Measurements from ENCODE around the gene TOR1AIP1.
"Not testable (repeated sequence)": the region's sequence is repeated elsewhere in the genome, so short reads cannot be mapped to it uniquely, and the experiment has no call there.

TOR1AIP1 gene, protein sequence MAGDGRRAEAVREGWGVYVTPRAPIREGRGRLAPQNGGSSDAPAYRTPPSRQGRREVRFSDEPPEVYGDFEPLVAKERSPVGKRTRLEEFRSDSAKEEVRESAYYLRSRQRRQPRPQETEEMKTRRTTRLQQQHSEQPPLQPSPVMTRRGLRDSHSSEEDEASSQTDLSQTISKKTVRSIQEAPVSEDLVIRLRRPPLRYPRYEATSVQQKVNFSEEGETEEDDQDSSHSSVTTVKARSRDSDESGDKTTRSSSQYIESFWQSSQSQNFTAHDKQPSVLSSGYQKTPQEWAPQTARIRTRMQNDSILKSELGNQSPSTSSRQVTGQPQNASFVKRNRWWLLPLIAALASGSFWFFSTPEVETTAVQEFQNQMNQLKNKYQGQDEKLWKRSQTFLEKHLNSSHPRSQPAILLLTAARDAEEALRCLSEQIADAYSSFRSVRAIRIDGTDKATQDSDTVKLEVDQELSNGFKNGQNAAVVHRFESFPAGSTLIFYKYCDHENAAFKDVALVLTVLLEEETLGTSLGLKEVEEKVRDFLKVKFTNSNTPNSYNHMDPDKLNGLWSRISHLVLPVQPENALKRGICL

DNA sequence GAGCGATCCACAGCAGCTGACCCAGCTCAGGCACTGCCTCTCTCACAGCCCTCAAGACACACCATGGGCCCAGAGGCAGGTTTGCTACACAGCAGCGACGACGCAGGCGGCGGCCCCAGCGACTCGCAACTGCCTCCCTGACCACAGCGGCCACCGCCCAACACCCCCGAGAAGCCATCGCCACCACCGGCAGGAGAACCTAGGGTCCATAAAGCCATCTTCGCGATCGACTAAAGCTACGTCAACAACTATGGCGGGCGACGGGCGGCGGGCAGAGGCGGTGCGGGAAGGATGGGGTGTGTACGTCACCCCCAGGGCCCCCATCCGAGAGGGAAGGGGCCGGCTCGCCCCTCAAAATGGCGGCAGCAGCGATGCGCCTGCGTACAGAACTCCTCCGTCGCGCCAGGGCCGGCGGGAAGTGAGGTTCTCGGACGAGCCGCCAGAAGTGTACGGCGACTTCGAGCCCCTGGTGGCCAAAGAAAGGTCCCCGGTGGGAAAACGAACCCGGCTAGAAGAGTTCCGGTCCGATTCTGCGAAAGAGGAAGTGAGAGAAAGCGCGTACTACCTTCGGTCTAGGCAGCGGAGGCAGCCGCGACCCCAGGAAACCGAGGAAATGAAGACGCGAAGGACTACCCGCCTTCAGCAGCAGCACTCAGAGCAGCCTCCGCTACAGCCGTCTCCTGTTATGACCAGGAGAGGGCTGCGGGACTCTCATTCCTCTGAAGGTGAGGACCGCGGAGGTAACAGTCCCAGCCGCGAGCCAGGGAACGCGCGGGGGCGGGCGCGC, at the start of gene TOR1AIP1:
TOR1AIP1 (plus strand) TSS at position 33 of the 787 bp plus-strand sequence; CDS start at position 251, 218 bp downstream.
- DNase-seq, result peak; percentile 95

DNA sequence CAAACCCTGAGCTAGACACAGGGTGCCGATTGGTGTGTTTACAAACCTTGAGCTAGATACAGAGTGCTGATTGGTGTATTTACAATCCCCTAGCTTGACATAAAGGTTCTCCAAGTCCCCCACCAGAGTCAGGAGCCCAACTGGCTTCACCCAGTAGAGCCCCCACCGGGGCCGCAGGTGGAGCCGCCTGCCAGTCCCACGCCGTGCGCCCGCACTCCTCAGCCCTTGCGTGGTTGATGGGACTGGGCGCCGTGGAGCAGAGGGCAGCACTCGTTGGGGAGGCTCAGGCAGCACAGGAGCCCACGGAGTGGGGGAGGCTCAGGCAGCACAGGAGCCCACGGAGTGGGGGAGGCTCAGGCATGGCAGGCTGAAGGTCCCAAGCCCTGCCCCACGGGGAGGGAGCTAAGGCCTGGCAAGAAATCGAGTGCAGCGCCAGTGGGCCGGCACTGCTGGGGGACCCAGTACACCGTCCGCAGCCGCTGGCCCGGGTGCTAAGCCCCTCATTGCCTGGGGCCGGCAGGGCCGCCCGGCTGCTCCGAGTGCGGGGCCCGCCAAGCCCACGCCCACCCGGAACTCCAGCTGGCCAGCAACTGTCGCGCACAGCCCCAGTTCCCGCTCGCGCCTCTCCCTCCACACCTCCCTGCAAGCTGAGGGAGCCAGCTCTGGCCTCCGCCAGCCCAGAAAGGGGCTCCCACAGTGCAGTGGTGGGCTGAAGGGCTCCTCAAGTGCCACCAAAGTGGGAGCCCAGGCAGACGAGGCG, 45.2 kb upstream of the TOR1AIP1 start:
- DNase-seq, result not testable (repeated sequence)

DNA sequence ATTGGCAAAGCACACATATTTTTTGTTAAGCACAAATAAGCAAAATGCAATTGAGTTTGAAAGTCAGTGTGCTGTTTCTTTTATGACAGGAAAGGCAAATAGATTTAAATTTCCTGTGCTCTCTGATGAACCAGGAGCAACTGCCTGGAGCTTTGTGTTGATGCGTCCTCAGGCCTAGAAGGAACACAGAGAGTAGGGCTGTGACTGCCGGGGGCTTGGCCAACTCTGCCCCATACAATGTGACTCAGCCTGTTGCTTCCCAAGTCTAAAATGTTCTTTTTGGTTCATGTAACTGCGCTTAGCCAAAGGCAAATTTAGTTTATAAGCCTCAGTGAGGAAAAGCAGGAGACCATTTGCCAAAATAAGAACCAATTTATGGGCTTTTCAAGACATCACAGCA, 42.0 kb upstream of the TOR1AIP1 start:
- DNase-seq, result no peak

DNA sequence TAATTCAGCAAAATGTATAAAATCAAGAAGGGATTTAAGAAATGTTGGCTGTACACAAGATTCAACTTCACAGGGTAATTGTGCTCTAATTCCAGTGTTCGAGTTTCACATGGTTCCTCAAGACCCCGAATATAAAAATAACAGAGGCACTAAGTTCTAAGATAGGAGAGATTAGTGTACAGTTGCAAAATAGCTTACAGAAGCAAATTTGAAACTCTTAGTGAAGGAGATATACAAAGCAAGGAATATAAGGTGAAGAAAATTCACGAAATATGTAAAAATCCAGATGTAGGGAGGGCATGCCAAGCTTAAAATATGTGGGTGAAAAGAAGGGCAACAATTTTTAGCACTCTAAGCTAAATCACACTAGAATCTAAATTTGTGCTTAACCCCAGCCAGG, 33.9 kb upstream of the TOR1AIP1 start:
- no peak for DNase-seq

DNA sequence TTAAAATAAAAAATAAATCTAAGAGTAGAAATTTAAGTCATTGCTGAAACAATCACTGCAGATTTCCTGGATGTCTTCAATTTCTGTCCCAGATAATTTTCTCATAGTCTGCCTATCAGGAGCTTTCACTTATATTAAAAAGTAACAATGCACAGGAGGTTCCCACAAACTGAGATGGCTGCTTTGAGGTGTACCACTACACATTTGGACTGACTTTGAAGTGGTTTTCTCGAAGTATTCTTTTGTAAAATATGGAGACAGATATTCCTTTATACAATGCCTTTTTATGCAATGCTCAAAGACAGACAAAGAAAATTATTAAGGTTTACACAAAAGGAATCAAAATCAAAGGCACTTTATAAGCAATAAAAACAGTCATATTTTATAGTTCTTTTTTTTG, 29.0 kb upstream of the TOR1AIP1 start:
- no peak for DNase-seq

DNA sequence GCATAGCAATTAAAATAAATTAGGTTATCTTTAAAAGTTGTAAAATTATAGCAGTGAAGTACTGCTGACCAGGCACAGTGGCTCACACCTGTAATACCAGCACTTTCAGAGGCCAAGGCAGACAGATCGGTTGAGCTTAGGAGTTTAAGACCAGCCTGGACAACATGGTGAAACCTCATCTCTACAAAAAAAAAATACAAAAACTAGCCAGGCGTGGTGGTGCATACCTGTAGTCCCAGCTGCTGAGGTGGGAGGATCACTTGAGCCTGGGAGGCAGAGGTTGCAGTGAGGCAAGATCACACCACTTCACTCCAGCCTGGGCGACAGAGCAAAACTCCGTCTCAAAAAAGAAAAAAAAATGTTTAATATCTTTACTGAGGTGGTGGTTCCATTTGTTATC, 26.3 kb upstream of the TOR1AIP1 start:
- not testable (repeated sequence) for DNase-seq

DNA sequence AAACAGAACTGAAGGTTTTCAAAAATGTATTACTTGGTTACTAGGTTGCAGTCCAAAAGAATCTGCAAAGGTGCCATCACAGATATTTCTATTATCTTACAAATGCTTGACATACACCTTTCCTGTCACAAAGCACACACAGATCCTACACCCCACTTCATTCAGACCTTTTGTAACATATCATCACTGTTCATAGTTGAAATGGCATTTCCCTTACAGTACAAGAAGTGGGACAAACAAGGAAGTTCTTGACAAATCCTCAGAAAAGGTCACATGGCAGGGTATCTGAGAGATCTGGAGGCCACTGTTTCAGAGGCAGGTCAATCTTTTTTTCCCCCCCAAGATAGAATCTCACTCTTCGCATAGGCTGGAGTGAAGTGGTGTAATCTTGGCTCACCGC, 25.8 kb upstream of the TOR1AIP1 start:
- no peak for DNase-seq

DNA sequence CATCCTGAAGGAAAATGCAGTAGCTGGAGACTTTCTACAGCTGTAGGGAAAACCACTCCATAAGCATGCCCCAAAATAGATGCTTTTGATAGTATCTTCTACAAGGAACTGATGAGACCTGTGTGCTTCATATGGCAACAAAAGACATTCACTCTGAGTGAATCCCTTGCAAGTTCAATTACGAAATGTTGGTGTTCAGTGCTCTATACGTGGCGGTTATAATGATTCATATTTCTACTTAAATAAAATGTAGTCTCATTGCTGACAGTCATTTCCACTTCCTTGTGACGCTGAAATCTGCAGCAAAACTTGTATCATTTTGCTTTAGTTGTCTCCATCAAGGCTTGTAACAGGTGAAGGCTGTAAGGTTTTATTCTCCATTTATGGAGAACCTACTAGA, 25.1 kb upstream of the TOR1AIP1 start:
- DNase-seq, result no peak

DNA sequence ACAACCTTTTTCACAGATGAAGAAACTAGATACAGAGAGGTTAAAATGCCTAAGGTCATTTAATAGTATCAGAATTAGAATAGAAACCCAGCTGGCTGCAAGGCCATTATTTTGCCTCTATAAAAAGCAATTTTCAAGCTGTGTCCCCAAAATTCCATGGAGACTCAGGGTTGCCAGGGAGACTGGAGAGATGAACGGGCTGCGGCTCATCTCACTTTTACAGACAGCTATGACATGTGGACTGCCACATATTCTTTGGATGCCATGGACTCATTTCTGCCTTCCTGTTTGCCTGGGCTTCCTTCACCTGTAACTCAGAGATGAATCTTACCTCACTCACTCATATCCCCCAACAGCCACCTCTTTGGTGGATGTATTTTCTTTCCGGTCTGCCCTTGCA, 21.4 kb upstream of the TOR1AIP1 start:
- DNase-seq, result no peak

DNA sequence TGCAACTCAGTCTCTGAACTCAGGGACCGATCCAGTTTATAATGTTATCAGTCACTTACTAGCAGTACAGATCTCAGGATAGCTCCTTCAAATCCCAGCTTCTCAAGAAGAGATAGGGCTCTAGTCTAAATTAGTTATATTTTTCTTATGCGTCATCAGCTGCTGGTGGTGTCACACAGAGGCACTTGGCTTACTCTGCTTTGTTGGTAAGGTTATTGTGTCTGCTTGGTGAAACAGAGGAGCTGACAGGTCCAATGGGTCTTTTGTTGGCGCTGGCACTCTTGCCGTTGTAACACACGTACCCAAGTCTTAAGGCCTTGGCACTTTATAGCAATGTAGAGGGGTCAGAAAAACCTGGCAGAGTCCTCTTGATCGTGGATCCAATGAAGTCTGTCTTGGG, 16.7 kb upstream of the TOR1AIP1 start:
- DNase-seq, result no peak

DNA sequence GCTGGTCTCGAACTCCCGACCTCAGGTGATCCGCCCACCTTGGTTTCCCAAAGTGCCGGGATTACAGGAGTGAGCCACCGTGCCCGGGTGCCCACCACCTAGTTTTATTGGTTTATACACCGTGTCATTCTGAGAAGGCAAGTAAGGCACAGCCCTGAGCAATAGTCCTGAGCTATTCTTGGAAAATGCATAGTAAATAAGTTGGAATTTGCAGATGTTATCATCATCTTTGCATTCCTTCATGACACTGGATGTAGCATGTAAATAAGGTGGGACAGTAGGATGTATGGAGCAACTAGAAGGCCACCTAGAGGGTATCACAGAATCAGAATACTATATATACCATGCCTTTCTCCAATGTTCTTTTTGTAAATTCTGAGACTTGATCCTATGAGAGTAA, 15.5 kb upstream of the TOR1AIP1 start:
- DNase-seq, result no peak

DNA sequence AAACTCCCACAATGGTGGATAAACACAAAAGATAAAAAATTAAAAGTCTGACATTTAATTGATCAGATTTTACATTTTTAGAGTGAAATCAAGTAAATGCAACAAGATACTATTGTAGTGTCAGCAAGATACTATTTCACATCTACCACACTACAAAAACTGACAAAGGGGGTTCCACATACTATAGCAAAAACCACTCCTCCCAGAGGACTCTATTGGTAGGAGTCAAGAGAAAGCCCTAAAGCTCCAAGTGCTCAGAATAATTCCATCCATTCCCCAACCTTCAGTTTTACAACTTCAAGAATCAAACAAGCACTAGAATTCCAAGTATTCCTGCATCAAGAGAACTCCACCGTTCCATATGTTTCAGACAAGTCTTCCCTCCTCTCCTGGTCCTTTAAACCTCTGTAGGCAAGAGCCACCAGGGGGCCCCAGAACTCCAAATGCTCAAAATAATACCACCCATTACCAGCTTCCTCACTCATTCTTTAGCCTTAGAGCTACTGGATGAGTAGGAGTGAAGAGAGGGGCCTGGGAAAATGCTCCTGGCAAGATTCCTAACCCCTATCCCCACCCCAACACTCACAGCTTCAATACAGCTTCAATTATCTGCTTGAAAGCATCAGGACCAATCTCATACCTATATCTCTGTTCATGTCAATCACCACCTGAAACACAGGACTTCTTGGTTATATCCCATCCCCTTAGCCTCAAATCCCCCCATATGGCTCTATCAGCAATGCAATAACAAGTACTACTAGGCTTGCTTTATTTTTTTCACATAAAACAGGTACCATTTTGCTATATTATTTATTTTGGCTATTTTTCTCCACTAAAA, 14.4 kb upstream of the TOR1AIP1 start:
- DNase-seq, result peak; percentile 22

DNA sequence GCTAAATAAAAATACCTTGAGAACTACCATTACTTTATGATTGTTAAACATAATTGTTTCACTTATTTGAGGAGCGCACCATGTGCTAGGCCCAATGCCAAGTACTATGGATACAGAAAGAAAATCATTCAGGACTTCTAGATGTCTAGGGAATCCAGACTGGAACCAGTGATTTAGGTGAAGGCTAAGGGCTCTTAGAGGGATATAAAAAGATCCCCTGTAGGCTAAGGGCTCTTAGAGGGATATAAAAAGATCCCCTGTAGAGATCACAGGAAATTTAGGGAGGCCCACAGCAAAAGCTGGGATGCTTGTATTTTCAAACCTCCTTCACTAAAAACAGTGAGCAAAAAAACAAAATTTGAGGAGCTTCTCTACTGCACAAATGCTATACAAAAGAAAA, 11.2 kb upstream of the TOR1AIP1 start:
- no peak for DNase-seq

DNA sequence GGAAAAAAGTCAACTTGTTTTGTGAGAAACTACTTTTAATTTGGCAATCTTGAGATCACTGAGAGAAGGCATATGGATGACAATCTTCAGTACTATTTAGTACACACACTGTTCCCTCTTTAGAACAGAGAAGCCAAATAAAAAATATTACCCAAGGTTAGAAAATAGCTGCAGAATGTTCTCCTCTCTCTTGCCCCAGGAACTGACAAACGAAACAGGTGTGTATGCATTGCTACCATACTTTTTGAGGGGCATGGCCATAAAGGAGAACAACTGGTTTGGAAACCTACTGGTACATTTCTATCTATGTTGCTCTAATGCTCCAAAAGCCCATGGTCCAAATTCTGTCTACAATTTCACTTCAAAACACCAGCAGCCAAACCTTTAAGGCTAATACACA, 10.1 kb upstream of the TOR1AIP1 start:
- DNase-seq, result no peak

DNA sequence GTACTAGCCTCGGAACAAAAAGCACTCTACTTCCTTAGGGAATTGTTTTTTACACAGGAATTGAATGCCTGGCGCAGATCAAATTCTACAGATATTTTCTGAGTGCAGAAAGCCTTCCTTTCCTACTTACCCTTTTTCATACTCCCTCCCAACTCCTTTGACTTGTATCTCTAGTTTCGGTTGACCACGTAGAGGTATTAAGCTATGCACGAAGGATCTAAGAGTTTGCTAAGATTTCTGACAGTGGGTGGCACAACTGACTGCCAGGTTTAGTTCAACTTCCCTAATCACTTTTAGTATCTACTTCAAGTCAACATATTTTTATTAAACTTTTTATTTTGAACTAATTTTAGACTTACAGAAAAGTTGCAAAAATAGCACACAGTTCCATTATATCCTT, 9.5 kb upstream of the TOR1AIP1 start:
- no peak for DNase-seq

DNA sequence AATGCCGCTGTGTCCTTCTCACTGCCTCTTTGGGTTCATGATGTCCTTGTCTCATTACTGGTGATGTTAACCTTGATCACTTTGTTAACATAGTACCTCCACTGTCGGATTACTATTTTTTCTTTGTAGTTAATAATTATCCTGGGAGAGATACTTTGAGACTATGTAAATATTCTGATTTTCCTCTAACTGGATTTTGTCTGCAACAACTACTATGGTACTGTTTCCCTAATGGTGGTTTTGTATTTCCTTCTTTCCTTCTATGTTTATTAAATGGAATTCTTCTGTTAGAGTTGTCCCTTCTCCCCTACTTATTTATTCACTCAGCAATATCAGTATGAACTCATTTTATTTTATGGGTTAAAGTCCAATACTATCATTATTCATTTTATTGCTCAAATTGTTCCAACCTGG, 8.6 kb upstream of the TOR1AIP1 start:
- no peak for DNase-seq

DNA sequence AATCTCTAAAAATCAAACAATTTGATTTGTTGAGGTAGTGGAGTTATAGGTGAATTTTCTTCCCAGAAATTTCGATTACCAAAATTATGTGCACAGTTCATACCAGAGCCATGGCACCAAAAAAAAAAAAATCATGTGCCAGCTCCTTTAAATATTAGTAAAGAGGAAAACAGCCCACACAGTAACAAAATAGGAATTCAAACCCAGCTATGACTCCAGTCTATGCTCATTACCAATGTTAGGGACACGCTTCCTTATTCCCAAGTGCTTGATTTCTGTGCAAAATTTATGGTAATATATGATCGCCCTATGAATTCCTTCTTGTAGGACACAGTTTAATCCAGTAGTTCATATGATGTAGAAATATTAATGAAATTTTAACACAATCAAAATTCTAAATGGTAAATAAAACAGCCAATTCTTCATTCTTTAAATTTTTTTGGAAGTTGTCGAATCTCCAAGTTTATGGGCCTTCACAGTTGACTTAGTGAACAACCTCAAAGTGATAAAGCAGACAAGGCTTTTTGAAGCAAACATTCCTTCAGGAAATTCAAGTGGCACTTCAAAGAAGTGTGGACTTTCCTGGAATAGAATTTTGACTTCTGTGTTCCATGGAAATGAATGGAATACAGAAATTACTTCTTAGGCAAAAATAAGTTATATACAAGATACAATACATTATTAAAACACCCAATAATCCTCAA, 6.3 kb upstream of the TOR1AIP1 start:
- no peak for DNase-seq

DNA sequence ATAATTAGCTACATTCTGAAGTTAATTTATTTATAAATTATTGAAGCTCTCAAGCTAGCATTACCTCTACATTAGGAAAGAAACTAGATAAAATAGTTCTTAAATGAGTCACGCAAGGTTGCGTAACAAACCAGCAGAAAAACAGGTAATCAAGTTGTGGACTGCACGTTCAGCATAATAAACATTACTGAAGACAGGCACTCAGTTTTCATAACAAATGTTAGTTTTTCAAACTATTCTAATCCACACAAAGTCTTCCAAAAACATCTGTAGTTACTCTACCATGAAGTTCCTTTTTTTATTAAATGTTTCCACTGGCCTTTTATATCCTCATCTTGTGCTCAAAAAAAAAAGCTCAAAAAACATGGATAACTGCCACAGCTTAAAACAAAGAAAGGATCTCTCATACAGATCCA, 5.8 kb upstream of the TOR1AIP1 start:
- DNase-seq, result peak; percentile 50

DNA sequence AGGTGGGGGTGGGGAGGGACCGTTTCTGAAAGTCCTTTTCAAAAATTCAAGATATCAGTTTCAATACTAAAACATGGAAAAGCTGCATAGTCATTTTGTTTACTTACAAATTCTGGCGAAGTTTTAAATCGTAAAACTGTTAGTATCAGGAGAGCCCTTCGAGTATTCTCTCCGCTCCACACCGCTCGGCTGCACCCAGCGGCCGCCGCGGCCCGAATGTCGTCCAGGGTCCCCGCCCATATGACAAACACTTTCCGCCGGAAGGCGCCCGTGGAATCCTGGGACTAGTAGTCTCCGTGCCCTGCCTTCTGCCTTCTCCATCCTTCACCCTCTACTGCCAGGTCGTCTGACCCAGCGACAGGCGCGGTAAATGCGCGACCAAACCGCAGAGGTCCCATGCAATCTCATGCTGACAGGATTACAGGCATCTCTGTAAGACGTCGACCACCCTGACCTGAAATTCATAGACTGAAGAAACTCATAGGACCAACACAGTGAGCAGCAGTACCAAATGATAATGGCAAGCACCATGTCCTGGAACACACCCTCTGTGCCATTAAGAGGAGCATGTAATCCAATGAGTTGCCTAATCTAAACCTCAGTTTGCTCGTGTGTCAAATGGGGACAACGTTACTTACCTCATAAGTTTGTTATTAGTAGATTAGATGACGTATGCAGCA, 4.4 kb upstream of the TOR1AIP1 start, which contains the start of gene TOR1AIP2:
TOR1AIP2 (minus strand) TSS at position 218 of the 680 bp plus-strand sequence. CDS start 25,138 bp downstream, outside the sequence.
- peak; percentile 62 for DNase-seq

DNA sequence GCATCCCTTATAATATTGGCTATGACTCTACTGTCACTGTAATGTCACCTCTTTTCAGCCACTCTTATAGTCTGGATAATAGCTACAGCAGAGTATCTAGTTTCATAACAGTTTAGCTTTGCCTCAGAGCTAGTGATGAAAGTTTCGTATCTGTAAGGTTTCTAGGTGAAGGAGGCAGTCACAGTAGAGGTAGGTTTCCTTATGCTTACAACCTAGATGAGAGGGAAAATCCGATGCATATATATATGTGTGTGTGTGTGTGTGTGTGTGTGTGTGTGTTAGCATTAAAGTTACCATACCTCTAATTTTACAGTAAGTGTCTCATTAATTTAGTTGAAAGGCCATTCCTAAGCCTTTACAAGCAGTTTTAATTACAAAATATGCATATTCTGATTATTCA, 2.3 kb upstream of the TOR1AIP1 start:
- no peak for DNase-seq
